ENCODE measurements around the gene RNF145.
"Not testable (repeated sequence)": the region's sequence is repeated elsewhere in the genome, so short reads cannot be mapped to it uniquely, and the experiment has no call there.

The RNF145 gene

GRCh38 chr5:159149085-159149484 is 60.3 kb downstream of the RNF145 start:
- no peak for TF ChIP-seq CTCF (IDR thresholded peaks at IDR 0.05; ENCODE audit: low read depth, low read length)

GRCh38 chr5:159147976-159148375 is 61.4 kb downstream of the RNF145 start:
- Histone ChIP-seq H3K4me3 (ENCODE audit: low read depth, low read length) (no peak overlapping the region), H3K27me3 (no peaks in the 10 kb centered on the region; the same call in 1 of the 2 replicates), H3K36me3 (no peaks in the 10 kb centered on the region), H3K9me3 (no peaks in the 10 kb centered on the region; the same call in 1 of the 2 replicates), H3K4me1 (no peaks in the 10 kb centered on the region)
- no peak for DNase-seq
- no peak for TF ChIP-seq CTCF (IDR thresholded peaks at IDR 0.05; ENCODE audit: low read depth, low read length)

More at GRCh38 chr5:159149085-159149484, 60.3 kb downstream of the RNF145 start:
- Histone ChIP-seq H3K36me3 (no peaks in the 10 kb centered on the region), H3K9me3 (no peaks in the 10 kb centered on the region; the same call in 1 of the 2 replicates), H3K27me3 (no peaks in the 10 kb centered on the region), H3K4me3 (ENCODE audit: low read depth, low read length) (no peak overlapping the region), H3K4me1 (no peaks in the 10 kb centered on the region)
- no peak for DNase-seq

GRCh38 chr5:159146839-159147238 is 62.5 kb downstream of the RNF145 start:
- no peaks in the 10 kb centered on the region for H3K36me3 ChIP-seq
- TF ChIP-seq CTCF (IDR thresholded peaks at IDR 0.05; ENCODE audit: low read depth, low read length), result no peak
- H3K9me3 ChIP-seq, result no peaks in the 10 kb centered on the region; the same call in 1 of the 2 replicates
- peaks cover 3% of the 10 kb centered on the region; the same call in 1 of the 2 replicates for H3K27me3 ChIP-seq
- H3K4me1 ChIP-seq, result no peaks in the 10 kb centered on the region
- H3K4me3 ChIP-seq (ENCODE audit: low read depth, low read length), result no peak overlapping the region
- DNase-seq, result no peak

GRCh38 chr5:159145160-159145559 is 64.2 kb downstream of the RNF145 start:
- not testable (repeated sequence) for H3K4me3 ChIP-seq (ENCODE audit: low read depth, low read length); DNase-seq; H3K36me3 ChIP-seq; H3K9me3 ChIP-seq; H3K27me3 ChIP-seq; H3K4me1 ChIP-seq

- Histone ChIP-seq H3K4me1 (no peaks in the 10 kb centered on the region), H3K9me3 (no peaks in the 10 kb centered on the region; the same call in 1 of the 2 replicates), H3K27me3 (peaks cover 3% of the 10 kb centered on the region; the same call in 1 of the 2 replicates), H3K36me3 (no peaks in the 10 kb centered on the region), H3K4me3 (ENCODE audit: low read depth, low read length) (no peak overlapping the region)
- no peak for TF ChIP-seq CTCF (IDR thresholded peaks at IDR 0.05; ENCODE audit: low read depth, low read length)
- DNase-seq, result no peak
Observed at GRCh38 chr5:159139802-159140201, 69.6 kb downstream of the RNF145 start.

- no peak overlapping the region for H3K4me3 ChIP-seq (ENCODE audit: low read depth, low read length)
- TF ChIP-seq CTCF (IDR thresholded peaks at IDR 0.05; ENCODE audit: low read depth, low read length), result no peak
- DNase-seq, result no peak
Observed at GRCh38 chr5:159135896-159136531, 73.3 kb downstream of the RNF145 start.

More at GRCh38 chr5:159135896-159136531, 73.3 kb downstream of the RNF145 start:
- Histone ChIP-seq H3K9me3 (no peaks in the 10 kb centered on the region), H3K4me1 (peaks cover 6% of the 10 kb centered on the region), H3K27me3 (no peaks in the 10 kb centered on the region), H3K36me3 (no peaks in the 10 kb centered on the region)
